Measurements from ENCODE around the gene SLC27A2. TPM values are rescaled to one million over a fixed set of nuclear protein-coding genes. Genes with fewer than 3 reads are reported as not detected.
"Not testable (repeated sequence)": the region's sequence is repeated elsewhere in the genome, so short reads cannot be mapped to it uniquely, and the experiment has no call there.

SLC27A2 gene
- total RNA-seq, 1 donor from 2014 or later: 29.2 TPM

DNA sequence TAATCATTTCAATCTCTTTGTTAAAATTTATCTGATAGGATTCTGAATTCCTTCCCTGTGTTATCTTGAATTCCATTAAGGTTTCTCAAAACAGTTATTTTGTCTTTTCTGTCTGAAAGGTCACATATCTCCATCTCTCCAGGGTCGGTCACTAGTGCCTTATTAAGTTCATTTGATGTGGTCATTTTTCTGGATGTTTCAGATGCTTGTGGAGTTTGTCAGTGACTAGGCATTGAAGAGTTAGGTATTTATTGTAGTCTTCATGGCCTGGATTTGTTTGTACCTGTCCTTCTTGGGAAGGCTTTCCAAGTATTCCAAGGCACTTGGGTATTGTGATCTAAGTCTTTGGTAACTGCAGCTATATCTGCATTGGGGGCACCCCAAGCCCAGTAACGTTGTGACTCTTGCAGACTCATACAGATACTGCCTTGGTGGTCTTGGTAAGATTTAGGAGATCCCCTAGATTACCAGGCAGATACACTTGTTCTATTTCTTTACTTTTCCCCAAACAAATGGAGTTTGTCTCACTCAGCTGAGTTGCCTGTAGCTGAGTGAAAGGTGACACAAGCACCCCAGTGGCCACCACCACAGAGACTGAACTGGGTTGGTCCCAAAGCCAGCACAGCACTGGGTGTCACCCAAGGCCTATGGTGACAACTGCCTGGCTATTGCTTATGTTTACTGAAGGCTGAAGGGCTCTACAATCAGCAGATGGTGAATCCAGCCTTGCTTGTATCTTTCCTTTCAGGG lies 18.9 kb upstream of the SLC27A2 start:
- intact Hi-C loops (cut with micrococcal nuclease): no loop called here

DNA sequence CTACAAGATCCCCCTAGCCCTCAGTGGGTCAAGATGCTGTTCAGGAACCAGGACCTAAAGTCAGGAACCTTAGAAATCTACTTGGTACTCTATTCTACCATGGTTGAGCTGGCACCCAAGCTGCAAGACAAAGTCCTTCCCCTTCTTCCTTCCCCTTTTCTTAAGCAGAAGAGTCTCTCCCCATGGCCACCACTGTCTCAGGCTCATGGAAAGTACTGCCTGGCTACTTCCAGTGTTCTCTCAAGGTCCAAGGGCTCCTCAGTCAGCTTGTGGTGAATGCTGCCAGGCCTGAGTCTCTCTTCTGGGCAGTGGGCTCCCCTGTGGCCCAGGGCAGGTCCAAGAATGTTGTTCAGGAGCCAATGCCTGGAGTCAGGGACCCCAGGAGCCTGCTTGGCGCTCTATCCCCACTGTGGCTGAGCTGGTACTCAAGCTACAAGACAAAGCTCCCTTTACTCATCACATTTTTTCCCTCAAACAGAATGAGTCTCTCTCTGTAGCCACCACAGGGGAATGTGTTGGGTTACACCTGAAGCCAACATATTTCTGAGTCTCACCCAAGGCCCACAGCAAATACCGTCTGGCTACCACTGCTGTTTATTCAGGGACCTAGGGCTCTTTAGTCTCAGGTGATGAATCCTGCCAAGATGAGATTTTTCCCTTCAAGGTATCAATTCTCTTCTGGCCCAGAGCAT lies 18.1 kb upstream of the SLC27A2 start:
- intact Hi-C loops (cut with micrococcal nuclease): no loop called here

- intact Hi-C loops (cut with micrococcal nuclease): no loop called here
Observed at GRCh38 chr15:50164458-50164857, 17.5 kb upstream of the SLC27A2 start.

DNA sequence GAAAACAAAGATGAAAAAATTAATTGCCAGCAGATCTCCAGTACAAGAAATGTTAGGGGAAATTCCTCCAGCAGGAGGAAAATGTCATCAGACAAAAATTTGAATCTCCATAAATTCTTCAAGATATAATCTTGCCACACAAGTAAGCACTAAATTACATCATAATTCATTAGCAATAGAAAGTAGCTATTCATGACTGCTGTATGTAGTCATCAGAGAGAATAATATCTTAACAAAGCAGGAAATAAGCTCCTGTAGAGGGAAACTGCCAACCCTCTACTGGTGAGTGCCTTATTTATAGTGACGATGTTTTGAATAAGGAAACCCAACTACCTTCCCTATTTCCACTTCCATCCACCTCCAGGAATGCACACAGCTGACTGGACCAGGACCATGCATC lies 15.8 kb upstream of the SLC27A2 start:
- intact Hi-C loops (cut with micrococcal nuclease): no loop called here

GRCh38 chr15:50167110-50167509 lies 14.9 kb upstream of the SLC27A2 start:
- intact Hi-C loops (cut with micrococcal nuclease): no loop called here

GRCh38 chr15:50168379-50168778 lies 13.6 kb upstream of the SLC27A2 start:
- intact Hi-C loops (cut with micrococcal nuclease): no loop called here

DNA sequence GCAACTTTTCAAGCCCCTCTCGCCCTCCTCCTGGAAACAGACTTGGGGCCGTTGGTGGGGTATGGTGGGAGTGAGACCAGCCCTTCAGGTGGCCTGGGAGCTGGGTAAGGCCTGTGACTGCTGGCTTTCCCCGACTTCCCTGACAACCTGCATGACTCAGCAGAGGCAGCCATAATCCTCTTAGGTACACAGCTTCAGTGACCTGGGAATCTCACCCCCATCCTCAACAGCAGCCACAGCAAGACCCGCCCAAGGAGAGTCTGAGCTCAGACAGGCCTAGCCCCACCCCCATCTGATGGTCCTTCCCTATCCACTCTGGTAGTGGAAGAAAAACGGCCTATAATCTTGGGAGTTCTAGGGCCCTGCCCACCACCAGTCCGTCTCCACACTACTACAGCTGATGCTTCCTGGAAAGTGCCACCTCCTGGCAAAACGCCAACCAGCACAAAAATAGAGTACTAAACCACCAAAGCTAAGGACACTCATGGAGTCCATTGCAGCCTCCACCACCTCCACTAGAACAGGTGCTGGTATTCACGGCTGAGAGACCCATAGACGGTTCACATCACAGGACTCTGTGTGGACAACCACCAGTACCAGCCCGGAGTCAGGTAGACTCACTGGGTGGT lies 13.1 kb upstream of the SLC27A2 start:
- intact Hi-C loops (cut with micrococcal nuclease): no loop called here

GRCh38 chr15:50172360-50172895 lies 9.6 kb upstream of the SLC27A2 start:
- intact Hi-C loops (cut with micrococcal nuclease): not testable (repeated sequence)

DNA sequence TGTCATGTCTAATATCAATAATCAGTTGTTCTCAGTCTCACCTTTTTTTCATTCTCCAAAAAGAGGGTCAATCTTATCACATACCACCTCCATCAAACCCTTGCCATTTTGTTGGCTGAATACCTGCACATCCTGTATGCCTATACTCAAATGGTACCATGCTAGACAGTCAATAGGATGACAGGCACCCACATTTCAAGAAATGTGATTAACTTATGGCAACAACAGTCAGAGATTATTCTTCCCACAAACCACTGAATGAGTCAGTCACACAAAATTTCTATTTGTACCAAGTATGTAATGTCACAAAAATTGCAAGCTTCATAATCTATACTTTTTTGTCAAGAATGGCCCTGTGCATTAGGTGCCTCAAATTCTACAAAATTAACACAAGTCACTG lies 5.1 kb upstream of the SLC27A2 start:
- intact Hi-C loops (cut with micrococcal nuclease): no loop called here

GRCh38 chr15:50180091-50180490 lies 1.9 kb upstream of the SLC27A2 start:
- intact Hi-C loops (cut with micrococcal nuclease): loop anchor here (5.0 kb wide), 2 partner anchors 67 to 82 kb away; no protein-coding TSS in a partner anchor

GRCh38 chr15:50180582-50180981 lies 1.4 kb upstream of the SLC27A2 start:
- intact Hi-C loops (cut with micrococcal nuclease): loop anchor here (5.0 kb wide), 2 partner anchors 67 to 82 kb away; no protein-coding TSS in a partner anchor

GRCh38 chr15:50181201-50181968 lies 611 bp upstream of the SLC27A2 start:
- intact Hi-C loops (cut with micrococcal nuclease): loop anchor here (5.0 kb wide), 2 partner anchors 66 to 81 kb away; no protein-coding TSS in a partner anchor

- intact Hi-C loops (cut with micrococcal nuclease): loop anchor here (1.0 to 5.0 kb wide), 6 partner anchors 65 to 726 kb away; partner anchors contain the start of gene AP4E1
Observed at GRCh38 chr15:50182219-50183013, 420 bp downstream of the SLC27A2 start.

GRCh38 chr15:50183112-50183794 lies 1.3 kb downstream of the SLC27A2 start:
- intact Hi-C loops (cut with micrococcal nuclease): loop anchor here (1.0 to 5.0 kb wide), 5 partner anchors 64 to 726 kb away; partner anchors contain the start of gene AP4E1

- intact Hi-C loops (cut with micrococcal nuclease): loop anchor here (5.0 kb wide), 2 partner anchors 62 to 77 kb away; no protein-coding TSS in a partner anchor
Observed at GRCh38 chr15:50184863-50185504, 3.0 kb downstream of the SLC27A2 start.

DNA sequence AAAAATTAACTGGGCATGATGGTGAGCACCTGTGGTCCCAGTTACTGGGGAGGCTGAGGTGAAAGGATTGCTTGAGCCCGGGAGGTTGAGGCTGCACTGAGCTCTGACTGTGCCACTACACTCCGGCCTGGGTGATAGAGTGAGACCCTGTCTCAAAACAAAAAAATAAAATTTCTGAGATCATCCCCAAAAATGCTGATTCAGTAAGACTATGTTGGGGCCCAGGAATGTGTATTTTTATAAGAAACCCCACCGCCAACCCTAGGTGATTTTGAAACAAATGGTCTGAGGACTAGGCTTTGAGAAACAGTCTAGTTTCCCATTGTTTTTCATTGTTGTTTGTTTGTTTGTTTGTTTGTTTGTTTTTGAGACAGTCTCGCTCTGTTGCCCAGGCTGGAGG lies 4.1 kb downstream of the SLC27A2 start:
- intact Hi-C loops (cut with micrococcal nuclease): no loop called here

GRCh38 chr15:50186752-50187151 lies 4.8 kb downstream of the SLC27A2 start:
- intact Hi-C loops (cut with micrococcal nuclease): no loop called here

DNA sequence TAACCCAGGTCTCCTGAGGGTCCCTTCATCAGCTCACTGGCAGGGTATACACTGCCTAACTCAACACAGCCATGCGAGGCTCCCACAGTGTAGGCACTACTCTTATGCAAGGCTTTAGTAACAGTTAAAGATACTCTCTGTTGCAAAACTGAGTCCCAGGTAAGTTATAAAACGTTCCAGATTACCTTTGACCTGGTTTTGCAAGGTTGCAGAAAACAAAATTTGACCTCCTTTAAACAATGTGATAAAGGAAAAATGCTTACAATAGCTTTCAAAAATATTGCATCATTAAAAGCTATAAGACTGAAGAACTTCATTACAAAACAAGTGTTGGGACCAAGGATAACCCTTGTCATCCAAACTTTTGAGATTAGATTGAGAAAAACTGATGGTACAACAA lies 5.5 kb downstream of the SLC27A2 start:
- intact Hi-C loops (cut with micrococcal nuclease): no loop called here

GRCh38 chr15:50187997-50188396 lies 6.0 kb downstream of the SLC27A2 start:
- intact Hi-C loops (cut with micrococcal nuclease): no loop called here

All from T-helper 2 cell treated with Interferon-gamma antibody and Interleukin-4, amounts not matched to agents 100 ng/mL and 5 ng/mL, for 36 hours (primary cell).